ENCODE results near the gene CFAP100.

The CFAP100 gene

GRCh38 chr3:126469479-126469878 lies 74.8 kb downstream of the CFAP100 start:
- no peak for DNase-seq (ENCODE audit: low read depth, low spot score)
- TF ChIP-seq POLR2AphosphoS5 (IDR thresholded peaks at IDR 0.05; ENCODE audit: borderline replicate concordance, low read depth, low read length) (no peak), FOXP2 (optimal IDR thresholded peaks at IDR 0.05; ENCODE audit: control extremely low read depth, extremely low read length, insufficient read depth) (no peak), EZH2 (IDR thresholded peaks at IDR 0.05) (no peak)
- Histone ChIP-seq H3K27ac (no peak overlapping the region), H3K9me3 (ENCODE audit: low read depth, low read length) (no peaks in the 10 kb centered on the region), H3K9ac (ENCODE audit: insufficient read length) (no peak overlapping the region), H3K36me3 (ENCODE audit: insufficient read depth, low read length) (peaks cover 91% of the 10 kb centered on the region), H3K4me3 (no peak overlapping the region)

- DNase-seq (ENCODE audit: low read depth, low spot score): no peak
- no peaks in the 10 kb centered on the region for H3K9me3 ChIP-seq (ENCODE audit: low read depth, low read length)
- H3K36me3 ChIP-seq (ENCODE audit: insufficient read depth, low read length): peaks cover 61% of the 10 kb centered on the region
- H3K27ac ChIP-seq: 0 out of 2 replicates have a peak overlapping the region, but pooled peaks have one; percentile 1
- peak overlapping the region; percentile 86 for H3K9ac ChIP-seq (ENCODE audit: insufficient read length)
- H3K4me3 ChIP-seq: peak overlapping the region; percentile 81
- no peak for TF ChIP-seq EZH2 (IDR thresholded peaks at IDR 0.05)
- no peak for TF ChIP-seq POLR2AphosphoS5 (IDR thresholded peaks at IDR 0.05; ENCODE audit: borderline replicate concordance, low read depth, low read length)
- no peak for TF ChIP-seq FOXP2 (optimal IDR thresholded peaks at IDR 0.05; ENCODE audit: control extremely low read depth, extremely low read length, insufficient read depth)
Observed at GRCh38 chr3:126472277-126473006, 77.7 kb downstream of the CFAP100 start.

GRCh38 chr3:126473292-126474168 lies 78.8 kb downstream of the CFAP100 start:
- Histone ChIP-seq H3K36me3 (ENCODE audit: insufficient read depth, low read length) (peaks cover 51% of the 10 kb centered on the region), H3K27ac (no peak overlapping the region; the same call in 1 of the 2 replicates), H3K9ac (ENCODE audit: insufficient read length) (peak overlapping the region; percentile 86), H3K4me3 (peak overlapping the region; percentile 81), H3K9me3 (ENCODE audit: low read depth, low read length) (no peaks in the 10 kb centered on the region)
- no peak for DNase-seq (ENCODE audit: low read depth, low spot score)
- TF ChIP-seq EZH2 (IDR thresholded peaks at IDR 0.05) (no peak), FOXP2 (optimal IDR thresholded peaks at IDR 0.05; ENCODE audit: control extremely low read depth, extremely low read length, insufficient read depth) (no peak)

- peak overlapping the region; percentile 86 for H3K9ac ChIP-seq (ENCODE audit: insufficient read length)
Observed at GRCh38 chr3:126474498-126475412, 80.0 kb downstream of the CFAP100 start.

GRCh38 chr3:126475413-126476114 lies 80.9 kb downstream of the CFAP100 start, which contains the start of gene ZXDC:
TSS of gene ZXDC (minus strand) at chr3:126475891. CDS start at chr3:126475865, 26 bp downstream.
- H3K36me3 ChIP-seq (ENCODE audit: insufficient read depth, low read length): peaks cover 30% of the 10 kb centered on the region
- DNase-seq (ENCODE audit: low read depth, low spot score): peak; percentile 52
- H3K27ac ChIP-seq: peak within 1 kb of the TSS; percentile 64; the same call in 1 of the 2 replicates
- no peaks in the 10 kb centered on the region for H3K9me3 ChIP-seq (ENCODE audit: low read depth, low read length)
- H3K9ac ChIP-seq (ENCODE audit: insufficient read length): peak within 1 kb of the TSS; percentile 86
- TF ChIP-seq EZH2 (IDR thresholded peaks at IDR 0.05) (no peak), FOXP2 (optimal IDR thresholded peaks at IDR 0.05; ENCODE audit: control extremely low read depth, extremely low read length, insufficient read depth) (no peak), POLR2AphosphoS5 (IDR thresholded peaks at IDR 0.05; ENCODE audit: borderline replicate concordance, low read depth, low read length) (no peak; the same call in 1 of the 2 replicates)
- H3K4me3 ChIP-seq: peak within 1 kb of the TSS; percentile 81

More at GRCh38 chr3:126474498-126475412, 80.0 kb downstream of the CFAP100 start:
- peak overlapping the region; percentile 81 for H3K4me3 ChIP-seq
- peaks cover 38% of the 10 kb centered on the region for H3K36me3 ChIP-seq (ENCODE audit: insufficient read depth, low read length)
- no peak overlapping the region for H3K27ac ChIP-seq
- H3K9me3 ChIP-seq (ENCODE audit: low read depth, low read length): no peaks in the 10 kb centered on the region
- no peak for DNase-seq (ENCODE audit: low read depth, low spot score)
- TF ChIP-seq FOXP2 (optimal IDR thresholded peaks at IDR 0.05; ENCODE audit: control extremely low read depth, extremely low read length, insufficient read depth) (no peak), POLR2AphosphoS5 (IDR thresholded peaks at IDR 0.05; ENCODE audit: borderline replicate concordance, low read depth, low read length) (no peak), EZH2 (IDR thresholded peaks at IDR 0.05) (no peak)

GRCh38 chr3:126476166-126477060 lies 81.7 kb downstream of the CFAP100 start:
- no peak for DNase-seq (ENCODE audit: low read depth, low spot score)
- TF ChIP-seq POLR2AphosphoS5 (IDR thresholded peaks at IDR 0.05; ENCODE audit: borderline replicate concordance, low read depth, low read length) (peak; percentile 71), EZH2 (IDR thresholded peaks at IDR 0.05) (no peak)
- peak overlapping the region; percentile 78 for H3K4me3 ChIP-seq
- H3K9ac ChIP-seq (ENCODE audit: insufficient read length): peak overlapping the region; percentile 62
- H3K27ac ChIP-seq: peak overlapping the region; percentile 64; the same call in 1 of the 2 replicates
- peaks cover 22% of the 10 kb centered on the region for H3K36me3 ChIP-seq (ENCODE audit: insufficient read depth, low read length)
- H3K9me3 ChIP-seq (ENCODE audit: low read depth, low read length): no peaks in the 10 kb centered on the region

Data from SK-N-MC (cell line).